ENCODE measurements around the gene DPH1. TPM values are rescaled to one million over a fixed set of nuclear protein-coding genes. Genes with fewer than 3 reads are reported as not detected.

The DPH1 gene
- total and polyA plus RNA-seq, 10 donors = 20.6 to 58.5 (median 42.9) TPM

GRCh38 chr17:2076087-2076984, 46.4 kb downstream of the DPH1 start:
- Histone ChIP-seq H3K27me3 (replicated peaks in 1 of 7) (no peaks in the 10 kb centered on the region), H3K36me3 (peaks cover 0 to 75% (median 24%) of the 10 kb centered on the region in 6 donors), H3K4me3 (no peak overlapping the region), H3K27ac (peak overlapping the region in 7 of 8 donors; percentile 22 to 79 (median 70)), H3K4me1 (peaks cover 9 to 64% (median 38%) of the 10 kb centered on the region in 6 donors), H3K9me3 (no peaks in the 10 kb centered on the region)
- intact Hi-C loops (cut with DNase I; ENCODE audit: low total_unique reads) = no loop called here
- 50 to 61% (median 57%) methylated on average over 15 to 17 of the region's 17 CpGs for whole genome bisulfite sequencing, 5 donors
- DNase-seq = no peak
- no peak for TF ChIP-seq CTCF (IDR thresholded peaks at IDR 0.05 in 8 of 11, conservative IDR thresholded peaks at IDR 0.05 in 3 of 11)
- no peak for TF ChIP-seq POLR2AphosphoS5 (IDR thresholded peaks at IDR 0.05)
- no peak for TF ChIP-seq POLR2A (IDR thresholded peaks at IDR 0.05)

- 80 to 99% (median 87%) methylated on average over 8 of the region's 8 CpGs for WGBS, 5 donors
- no peaks in the 10 kb centered on the region for H3K9me3 ChIP-seq
- intact Hi-C loops (cut with DNase I; ENCODE audit: low total_unique reads) = no loop called here
- no peak overlapping the region for H3K4me3 ChIP-seq
- peaks cover 14 to 64% (median 33%) of the 10 kb centered on the region in 6 donors for H3K4me1 ChIP-seq
- TF ChIP-seq CTCF (IDR thresholded peaks at IDR 0.05 in 8 of 11, conservative IDR thresholded peaks at IDR 0.05 in 3 of 11) (no peak), POLR2AphosphoS5 (IDR thresholded peaks at IDR 0.05) (no peak), POLR2A (IDR thresholded peaks at IDR 0.05) (no peak)
- no peaks in the 10 kb centered on the region for H3K27me3 ChIP-seq (replicated peaks in 1 of 7)
- H3K36me3 ChIP-seq = peaks cover 0 to 75% (median 29%) of the 10 kb centered on the region in 6 donors
- no peak for DNase-seq
- peak overlapping the region in 4 of 8 donors; percentile 54 to 75 (median 70) for H3K27ac ChIP-seq
Measured at GRCh38 chr17:2077040-2077439, 47.1 kb downstream of the DPH1 start.

GRCh38 chr17:2081564-2081963, 51.6 kb downstream of the DPH1 start:
- 80 to 90% (median 84%) methylated on average over 9 of the region's 9 CpGs for WGBS, 5 donors
- TF ChIP-seq POLR2A (IDR thresholded peaks at IDR 0.05) = no peak
- TF ChIP-seq CTCF (IDR thresholded peaks at IDR 0.05 in 8 of 11, conservative IDR thresholded peaks at IDR 0.05 in 3 of 11) = no peak
- no peak for TF ChIP-seq POLR2AphosphoS5 (IDR thresholded peaks at IDR 0.05)
- Histone ChIP-seq H3K9me3 (no peaks in the 10 kb centered on the region), H3K4me3 (no peak overlapping the region), H3K27me3 (replicated peaks in 1 of 7) (no peaks in the 10 kb centered on the region), H3K36me3 (peaks cover 0 to 75% (median 29%) of the 10 kb centered on the region in 6 donors), H3K27ac (peak overlapping the region in 7 of 8 donors; percentile 8 to 90 (median 82)), H3K4me1 (peaks cover 34 to 64% (median 45%) of the 10 kb centered on the region in 6 donors)
- DNase-seq = no peak
- intact Hi-C loops (cut with DNase I; ENCODE audit: low total_unique reads) = no loop called here

All from spleen (tissue), 11 donors.